ENCODE results near the gene RGS3. TPM values are rescaled to one million over a fixed set of nuclear protein-coding genes. Genes with fewer than 3 reads are reported as not detected.

Gene RGS3
- total and polyA plus RNA-seq, 10 of the 15 experiments (the other 5 are each of a cell fraction or from before 2014, with no cell fraction given), result 2.9 to 138 (median 28.8) TPM

- peaks cover 36% of the 10 kb centered on the region for H3K4me1 ChIP-seq (ENCODE audit: control insufficient read depth, insufficient read depth, low read length)
- CTCF ChIA-PET, result interaction anchor here (0.9 to 6.7 kb wide), 5 partner anchors 9 to 68 kb away, joined by 3 to 38 read pairs (median 7); no protein-coding TSS in a partner anchor
- H3K79me2 ChIP-seq (ENCODE audit: control insufficient read depth, insufficient read depth, low read length), result peaks cover 18% of the 10 kb centered on the region
- no peak overlapping the region for H2AFZ ChIP-seq (ENCODE audit: control insufficient read depth, low read depth, low read length)
- RAD21 ChIA-PET (ENCODE audit: unreplicated experiment), result interaction anchor here (1.6 to 15.3 kb wide), 4 partner anchors 9 to 104 kb away, joined by 4 to 481 read pairs (median 31); partner anchors contain the start of genes C9orf43 and POLE3
- 98% methylated on average over 12 of the region's 12 CpGs for WGBS (ENCODE audit: insufficient coverage, insufficient replicate concordance, low lambda C conversion rate, missing lambda C conversion rate)
- intact Hi-C loops (cut with micrococcal nuclease; ENCODE audit: unreplicated experiment) (no loop called here), in situ Hi-C loops (cut with MboI) (no loop called here)
- H4K20me1 ChIP-seq (ENCODE audit: control insufficient read depth, insufficient read depth), result no peaks in the 10 kb centered on the region
- FAIRE-seq (no peak), ATAC-seq (no peak), DNase-seq (ENCODE audit: low read depth, low spot score) (no peak)
- no peaks in the 10 kb centered on the region for H3K27me3 ChIP-seq (replicated peaks in 1 of 2; ENCODE audit: control insufficient read depth in 2 of 2, insufficient read depth in 2 of 2, low read length in 1 of 2)
- no peaks in the 10 kb centered on the region for H3K9me3 ChIP-seq (replicated peaks; ENCODE audit: control insufficient read depth, insufficient read depth, low read length)
- no peak overlapping the region for H3K27ac ChIP-seq (ENCODE audit: control insufficient read depth, insufficient read depth)
- no peak overlapping the region for H3K4me3 ChIP-seq
- SMC1A ChIA-PET (ENCODE audit: uncharacterized antibody, unreplicated experiment), result interaction anchor here (0.7 to 18.5 kb wide), 4 partner anchors 9 to 88 kb away, joined by 3 to 323 read pairs (median 39); no protein-coding TSS in a partner anchor
- no peak overlapping the region for H3K4me2 ChIP-seq (ENCODE audit: control insufficient read depth, insufficient read depth)
- no peak overlapping the region for H3K9ac ChIP-seq (ENCODE audit: control insufficient read depth, insufficient read depth, low read length)
- POLR2A ChIA-PET, result interaction anchor here (3.4 to 14.0 kb wide), 2 partner anchors 9 to 64 kb away, joined by 26 to 233 read pairs; no protein-coding TSS in a partner anchor
- BruUV-seq (replicated peaks), result no TSS peak
- no peaks in the 10 kb centered on the region for H3K36me3 ChIP-seq (ENCODE audit: control insufficient read depth in 2 of 2, insufficient read depth in 2 of 2, low read length in 1 of 2)
- no peak for TF ChIP-seq YY1 (IDR thresholded peaks at IDR 0.05; ENCODE audit: low read depth, low read length)
- TF ChIP-seq, protein P1, sequence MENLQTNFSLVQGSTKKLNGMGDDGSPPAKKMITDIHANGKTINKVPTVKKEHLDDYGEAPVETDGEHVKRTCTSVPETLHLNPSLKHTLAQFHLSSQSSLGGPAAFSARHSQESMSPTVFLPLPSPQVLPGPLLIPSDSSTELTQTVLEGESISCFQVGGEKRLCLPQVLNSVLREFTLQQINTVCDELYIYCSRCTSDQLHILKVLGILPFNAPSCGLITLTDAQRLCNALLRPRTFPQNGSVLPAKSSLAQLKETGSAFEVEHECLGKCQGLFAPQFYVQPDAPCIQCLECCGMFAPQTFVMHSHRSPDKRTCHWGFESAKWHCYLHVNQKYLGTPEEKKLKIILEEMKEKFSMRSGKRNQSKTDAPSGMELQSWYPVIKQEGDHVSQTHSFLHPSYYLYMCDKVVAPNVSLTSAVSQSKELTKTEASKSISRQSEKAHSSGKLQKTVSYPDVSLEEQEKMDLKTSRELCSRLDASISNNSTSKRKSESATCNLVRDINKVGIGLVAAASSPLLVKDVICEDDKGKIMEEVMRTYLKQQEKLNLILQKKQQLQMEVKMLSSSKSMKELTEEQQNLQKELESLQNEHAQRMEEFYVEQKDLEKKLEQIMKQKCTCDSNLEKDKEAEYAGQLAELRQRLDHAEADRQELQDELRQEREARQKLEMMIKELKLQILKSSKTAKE (IDR thresholded peaks at IDR 0.05; ENCODE audit: low read depth, poor library complexity, severe bottlenecking), result no peak
- TF ChIP-seq, protein P2, sequence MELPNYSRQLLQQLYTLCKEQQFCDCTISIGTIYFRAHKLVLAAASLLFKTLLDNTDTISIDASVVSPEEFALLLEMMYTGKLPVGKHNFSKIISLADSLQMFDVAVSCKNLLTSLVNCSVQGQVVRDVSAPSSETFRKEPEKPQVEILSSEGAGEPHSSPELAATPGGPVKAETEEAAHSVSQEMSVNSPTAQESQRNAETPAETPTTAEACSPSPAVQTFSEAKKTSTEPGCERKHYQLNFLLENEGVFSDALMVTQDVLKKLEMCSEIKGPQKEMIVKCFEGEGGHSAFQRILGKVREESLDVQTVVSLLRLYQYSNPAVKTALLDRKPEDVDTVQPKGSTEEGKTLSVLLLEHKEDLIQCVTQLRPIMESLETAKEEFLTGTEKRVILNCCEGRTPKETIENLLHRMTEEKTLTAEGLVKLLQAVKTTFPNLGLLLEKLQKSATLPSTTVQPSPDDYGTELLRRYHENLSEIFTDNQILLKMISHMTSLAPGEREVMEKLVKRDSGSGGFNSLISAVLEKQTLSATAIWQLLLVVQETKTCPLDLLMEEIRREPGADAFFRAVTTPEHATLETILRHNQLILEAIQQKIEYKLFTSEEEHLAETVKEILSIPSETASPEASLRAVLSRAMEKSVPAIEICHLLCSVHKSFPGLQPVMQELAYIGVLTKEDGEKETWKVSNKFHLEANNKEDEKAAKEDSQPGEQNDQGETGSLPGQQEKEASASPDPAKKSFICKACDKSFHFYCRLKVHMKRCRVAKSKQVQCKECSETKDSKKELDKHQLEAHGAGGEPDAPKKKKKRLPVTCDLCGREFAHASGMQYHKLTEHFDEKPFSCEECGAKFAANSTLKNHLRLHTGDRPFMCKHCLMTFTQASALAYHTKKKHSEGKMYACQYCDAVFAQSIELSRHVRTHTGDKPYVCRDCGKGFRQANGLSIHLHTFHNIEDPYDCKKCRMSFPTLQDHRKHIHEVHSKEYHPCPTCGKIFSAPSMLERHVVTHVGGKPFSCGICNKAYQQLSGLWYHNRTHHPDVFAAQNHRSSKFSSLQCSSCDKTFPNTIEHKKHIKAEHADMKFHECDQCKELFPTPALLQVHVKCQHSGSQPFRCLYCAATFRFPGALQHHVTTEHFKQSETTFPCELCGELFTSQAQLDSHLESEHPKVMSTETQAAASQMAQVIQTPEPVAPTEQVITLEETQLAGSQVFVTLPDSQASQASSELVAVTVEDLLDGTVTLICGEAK (IDR thresholded peaks at IDR 0.05; ENCODE audit: borderline replicate concordance), result no peak
- no peak for TF ChIP-seq LARP7 (IDR thresholded peaks at IDR 0.05)
- TF ChIP-seq BHLHE40 (IDR thresholded peaks at IDR 0.05; ENCODE audit: borderline replicate concordance in 1 of 2, low read depth in 2 of 2, low read length in 1 of 2), result no peak
- TF ChIP-seq, protein P3, sequence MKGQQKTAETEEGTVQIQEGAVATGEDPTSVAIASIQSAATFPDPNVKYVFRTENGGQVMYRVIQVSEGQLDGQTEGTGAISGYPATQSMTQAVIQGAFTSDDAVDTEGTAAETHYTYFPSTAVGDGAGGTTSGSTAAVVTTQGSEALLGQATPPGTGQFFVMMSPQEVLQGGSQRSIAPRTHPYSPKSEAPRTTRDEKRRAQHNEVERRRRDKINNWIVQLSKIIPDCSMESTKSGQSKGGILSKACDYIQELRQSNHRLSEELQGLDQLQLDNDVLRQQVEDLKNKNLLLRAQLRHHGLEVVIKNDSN (IDR thresholded peaks at IDR 0.05; ENCODE audit: borderline replicate concordance, extremely low read length, insufficient read depth, low read depth, low read length), result no peak
- TF ChIP-seq SMC3 (IDR thresholded peaks at IDR 0.05; ENCODE audit: borderline replicate concordance, low read length), result no peak
- TF ChIP-seq TBL1XR1 (IDR thresholded peaks at IDR 0.05; ENCODE audit: low read depth, low read length), result no peak
- no peak for TF ChIP-seq RCOR1 (conservative IDR thresholded peaks at IDR 0.05; ENCODE audit: low read depth, low read length)
- TF ChIP-seq KAT2A (conservative IDR thresholded peaks at IDR 0.05; ENCODE audit: control insufficient read depth, low read depth, low read length), result no peak
- TF ChIP-seq RBBP5 (conservative IDR thresholded peaks at IDR 0.05), result no peak
These were observed 50.5 kb downstream of the RGS3 start for GRCh38 chr9:113514061-113514460.

Data from GM12878 (cell line).